WTC11 (cell line): ENCODE results near the gene FOXRED1. TPM values are rescaled to one million over a fixed set of nuclear protein-coding genes. Genes with fewer than 3 reads are reported as not detected.
A peak's percentile ranks its signal among the peaks of the same experiment; 100 is the strongest.

Experiments used
- ATF1 ChIP-seq: sonication (generic); formaldehyde crosslinking; IDR thresholded peaks from 2 replicates; pipeline ENCODE4 v1.8.1; 2023; ENCODE audit warnings: mild to moderate bottlenecking, moderate library complexity, missing genetic modification reagents
- CBFB ChIP-seq: sonication (generic); formaldehyde crosslinking; IDR thresholded peaks from 2 replicates; pipeline ENCODE4 v1.8.1; 2022; ENCODE audit warnings: mild to moderate bottlenecking, low read depth, missing genetic modification reagents
- CREB1 ChIP-seq: sonication (generic); formaldehyde crosslinking; IDR thresholded peaks from 2 replicates; pipeline ENCODE4 v1.8.0; 2023; ENCODE audit warnings: mild to moderate bottlenecking, missing genetic modification reagents
- EMX1 ChIP-seq: fragments of 250-450 bp; sonication (Bioruptor Pico); IDR thresholded peaks from 2 replicates; pipeline ENCODE4 v1.8.0; 2021; ENCODE audit warnings: mild to moderate bottlenecking
- FOXK1 ChIP-seq: sonication (generic); formaldehyde crosslinking; IDR thresholded peaks from 2 replicates; pipeline ENCODE4 v1.8.0; 2022; ENCODE audit warnings: mild to moderate bottlenecking, moderate library complexity, missing genetic modification reagents
- HMGA2 ChIP-seq: fragments of 250-450 bp; sonication (Bioruptor Pico); IDR thresholded peaks from 2 replicates; pipeline ENCODE4 v1.4.0; 2021; ENCODE audit warnings: mild to moderate bottlenecking, moderate library complexity
- IRF2 ChIP-seq: sonication (generic); formaldehyde crosslinking; IDR thresholded peaks from 2 replicates; pipeline ENCODE4 v1.8.0; 2022; ENCODE audit warnings: low read depth, missing genetic modification reagents, borderline replicate concordance
- MYBL2 ChIP-seq: sonication (generic); formaldehyde crosslinking; IDR thresholded peaks from 2 replicates; pipeline ENCODE4 v1.8.1; 2023; ENCODE audit warnings: mild to moderate bottlenecking, moderate library complexity, missing genetic modification reagents
- NFE2L1 ChIP-seq: sonication (generic); formaldehyde crosslinking; IDR thresholded peaks from 2 replicates; pipeline ENCODE4 v1.8.1; 2023; ENCODE audit warnings: missing genetic modification reagents
- PRRX2 ChIP-seq: fragments of 250-450 bp; sonication (Bioruptor Pico); IDR thresholded peaks from 2 replicates; pipeline ENCODE4 v1.8.0; 2021; ENCODE audit warnings: mild to moderate bottlenecking
- SMAD3 ChIP-seq: sonication (generic); formaldehyde crosslinking; IDR thresholded peaks from 2 replicates; pipeline ENCODE4 v1.8.0; 2022; ENCODE audit warnings: missing genetic modification reagents, mild to moderate bottlenecking, borderline replicate concordance
- SP1 ChIP-seq: sonication (generic); formaldehyde crosslinking; conservative IDR thresholded peaks from 2 replicates; pipeline ENCODE4 v1.8.1; 2022; ENCODE audit warnings: missing genetic modification reagents
- ZNF219 ChIP-seq: sonication (generic); formaldehyde crosslinking; IDR thresholded peaks from 2 replicates; pipeline ENCODE4 v1.8.0; 2023; ENCODE audit warnings: missing genetic modification reagents, mild to moderate bottlenecking, borderline replicate concordance
- ZNF232 ChIP-seq: sonication (generic); formaldehyde crosslinking; IDR thresholded peaks from 2 replicates; pipeline ENCODE4 v1.8.0; 2022; ENCODE audit warnings: mild to moderate bottlenecking, missing genetic modification reagents
- ZNF396 ChIP-seq: fragments of 250-450 bp; sonication (Bioruptor Pico); IDR thresholded peaks from 2 replicates; pipeline ENCODE4 v1.8.0; 2021; ENCODE audit warnings: mild to moderate bottlenecking, moderate library complexity, borderline replicate concordance
- total RNA-seq: library from RNA; stranded (reverse); gene quantifications from 3 replicates; pipeline ENCODE4 v1.2.3, GENCODE V29; 2021
- TF ChIP-seq, protein P1 (sequence below): sonication (generic); formaldehyde crosslinking; IDR thresholded peaks from 2 replicates; pipeline ENCODE4 v1.8.1; 2023; ENCODE audit warnings: mild to moderate bottlenecking, missing genetic modification reagents, moderate library complexity
- TF ChIP-seq, protein P2 (sequence below): sonication (generic); formaldehyde crosslinking; IDR thresholded peaks from 2 replicates; pipeline ENCODE4 v1.8.0; 2022; ENCODE audit warnings: mild to moderate bottlenecking, missing genetic modification reagents
- TF ChIP-seq, protein P3 (sequence below): sonication (generic); formaldehyde crosslinking; IDR thresholded peaks from 2 replicates; pipeline ENCODE4 v1.8.1; 2023; ENCODE audit warnings: mild to moderate bottlenecking, missing genetic modification reagents
- TF ChIP-seq, protein P4 (sequence below): sonication (generic); formaldehyde crosslinking; IDR thresholded peaks from 2 replicates; pipeline ENCODE4 v1.8.1; 2023; ENCODE audit warnings: mild to moderate bottlenecking, missing genetic modification reagents, moderate library complexity
- TF ChIP-seq, protein P5 (sequence below): sonication (generic); formaldehyde crosslinking; IDR thresholded peaks from 2 replicates; pipeline ENCODE4 v1.8.1; 2022; ENCODE audit warnings: mild to moderate bottlenecking, moderate library complexity, missing genetic modification reagents
- TF ChIP-seq, protein P6 (sequence below): sonication (generic); formaldehyde crosslinking; IDR thresholded peaks from 2 replicates; pipeline ENCODE4 v1.8.1; 2022; ENCODE audit warnings: mild to moderate bottlenecking, missing genetic modification reagents, moderate library complexity, borderline replicate concordance
- TF ChIP-seq, protein P7 (sequence below): fragments of 250-450 bp; sonication (Bioruptor Pico); IDR thresholded peaks from 2 replicates; pipeline ENCODE4 v1.9.0; 2021; ENCODE audit warnings: mild to moderate bottlenecking, borderline replicate concordance
- TF ChIP-seq, protein P8 (sequence below): fragments of 200-600 bp; IDR thresholded peaks from 2 replicates; pipeline ENCODE4 v1.8.0; 2022; ENCODE audit warnings: antibody characterized with exemption

The FOXRED1 gene
- total RNA-seq, 1 experiment from 2014 or later, result 61.9 TPM

DNA sequence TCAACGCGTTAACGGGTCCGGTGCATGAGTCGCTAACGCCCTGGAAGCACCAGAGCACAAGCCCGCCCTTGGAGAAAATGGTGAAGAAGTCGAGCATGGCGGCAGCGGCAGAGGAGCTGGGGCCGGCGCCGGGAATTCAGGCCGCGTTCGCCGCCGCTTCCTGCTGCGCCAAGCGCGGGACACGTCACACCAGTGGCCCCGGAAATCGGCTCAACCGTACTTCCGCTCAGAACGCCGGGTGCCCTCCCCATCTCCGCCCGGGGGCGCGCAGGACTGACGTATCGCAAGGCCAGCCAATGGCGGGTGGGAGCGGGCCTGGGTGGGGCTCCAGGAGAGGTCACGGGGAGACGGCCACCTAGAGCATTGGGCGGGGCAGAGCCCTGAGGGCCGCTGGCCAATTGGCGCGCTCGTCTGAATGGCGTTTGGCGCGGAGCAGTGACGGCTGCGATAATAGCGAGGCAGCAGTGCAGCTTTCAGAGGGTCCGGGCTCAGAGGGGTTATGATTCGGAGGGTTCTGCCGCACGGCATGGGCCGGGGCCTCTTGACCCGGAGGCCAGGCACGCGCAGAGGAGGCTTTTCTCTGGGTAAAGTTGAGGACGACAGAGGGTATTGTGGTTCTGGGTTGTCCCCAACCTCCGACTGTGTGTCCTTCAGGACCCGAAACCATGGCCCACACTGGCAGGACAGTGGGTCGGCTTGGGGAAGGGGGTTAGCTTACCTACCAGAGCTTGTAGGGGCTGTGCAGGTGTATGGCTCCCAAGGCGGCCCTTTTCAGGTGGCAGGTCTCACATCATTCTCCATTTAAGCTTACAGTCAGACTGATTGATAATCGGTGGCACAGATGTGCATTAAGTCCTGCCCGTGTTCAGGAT, at the start of gene FOXRED1, which contains the start of gene SRPRA (continued):
- TF ChIP-seq, protein P1, sequence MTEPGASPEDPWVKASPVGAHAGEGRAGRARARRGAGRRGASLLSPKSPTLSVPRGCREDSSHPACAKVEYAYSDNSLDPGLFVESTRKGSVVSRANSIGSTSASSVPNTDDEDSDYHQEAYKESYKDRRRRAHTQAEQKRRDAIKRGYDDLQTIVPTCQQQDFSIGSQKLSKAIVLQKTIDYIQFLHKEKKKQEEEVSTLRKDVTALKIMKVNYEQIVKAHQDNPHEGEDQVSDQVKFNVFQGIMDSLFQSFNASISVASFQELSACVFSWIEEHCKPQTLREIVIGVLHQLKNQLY, result no peak
- TF ChIP-seq, protein P2, sequence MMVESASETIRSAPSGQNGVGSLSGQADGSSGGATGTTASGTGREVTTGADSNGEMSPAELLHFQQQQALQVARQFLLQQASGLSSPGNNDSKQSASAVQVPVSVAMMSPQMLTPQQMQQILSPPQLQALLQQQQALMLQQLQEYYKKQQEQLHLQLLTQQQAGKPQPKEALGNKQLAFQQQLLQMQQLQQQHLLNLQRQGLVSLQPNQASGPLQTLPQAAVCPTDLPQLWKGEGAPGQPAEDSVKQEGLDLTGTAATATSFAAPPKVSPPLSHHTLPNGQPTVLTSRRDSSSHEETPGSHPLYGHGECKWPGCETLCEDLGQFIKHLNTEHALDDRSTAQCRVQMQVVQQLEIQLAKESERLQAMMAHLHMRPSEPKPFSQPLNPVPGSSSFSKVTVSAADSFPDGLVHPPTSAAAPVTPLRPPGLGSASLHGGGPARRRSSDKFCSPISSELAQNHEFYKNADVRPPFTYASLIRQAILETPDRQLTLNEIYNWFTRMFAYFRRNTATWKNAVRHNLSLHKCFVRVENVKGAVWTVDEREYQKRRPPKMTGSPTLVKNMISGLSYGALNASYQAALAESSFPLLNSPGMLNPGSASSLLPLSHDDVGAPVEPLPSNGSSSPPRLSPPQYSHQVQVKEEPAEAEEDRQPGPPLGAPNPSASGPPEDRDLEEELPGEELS, result peak; percentile 25; the same call in 1 of the 2 replicates
- TF ChIP-seq, protein P3, sequence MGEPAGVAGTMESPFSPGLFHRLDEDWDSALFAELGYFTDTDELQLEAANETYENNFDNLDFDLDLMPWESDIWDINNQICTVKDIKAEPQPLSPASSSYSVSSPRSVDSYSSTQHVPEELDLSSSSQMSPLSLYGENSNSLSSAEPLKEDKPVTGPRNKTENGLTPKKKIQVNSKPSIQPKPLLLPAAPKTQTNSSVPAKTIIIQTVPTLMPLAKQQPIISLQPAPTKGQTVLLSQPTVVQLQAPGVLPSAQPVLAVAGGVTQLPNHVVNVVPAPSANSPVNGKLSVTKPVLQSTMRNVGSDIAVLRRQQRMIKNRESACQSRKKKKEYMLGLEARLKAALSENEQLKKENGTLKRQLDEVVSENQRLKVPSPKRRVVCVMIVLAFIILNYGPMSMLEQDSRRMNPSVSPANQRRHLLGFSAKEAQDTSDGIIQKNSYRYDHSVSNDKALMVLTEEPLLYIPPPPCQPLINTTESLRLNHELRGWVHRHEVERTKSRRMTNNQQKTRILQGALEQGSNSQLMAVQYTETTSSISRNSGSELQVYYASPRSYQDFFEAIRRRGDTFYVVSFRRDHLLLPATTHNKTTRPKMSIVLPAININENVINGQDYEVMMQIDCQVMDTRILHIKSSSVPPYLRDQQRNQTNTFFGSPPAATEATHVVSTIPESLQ (CRISPR knock-in tag), result no peak
- TF ChIP-seq MYBL2 (peak; percentile 80; the same call in 1 of the 2 replicates), SP1 (peak; percentile 99), ZNF232 (CRISPR knock-in tag) (no peak), ZNF219 (CRISPR knock-in tag) (no peak), SMAD3 (CRISPR knock-in tag) (no peak), IRF2 (no peak), ATF1 (CRISPR knock-in tag) (peak; percentile 96; the same call in 1 of the 2 replicates), CREB1 (CRISPR knock-in tag) (peak; percentile 76), ZNF396 (CRISPR knock-in tag) (no peak), PRRX2 (no peak), NFE2L1 (no peak), FOXK1 (CRISPR knock-in tag) (peak; percentile 78; the same call in 1 of the 2 replicates), HMGA2 (CRISPR knock-in tag) (no peak), CBFB (CRISPR knock-in tag) (peak; percentile 79; the same call in 1 of the 2 replicates), EMX1 (no peak)
- TF ChIP-seq, protein P4, sequence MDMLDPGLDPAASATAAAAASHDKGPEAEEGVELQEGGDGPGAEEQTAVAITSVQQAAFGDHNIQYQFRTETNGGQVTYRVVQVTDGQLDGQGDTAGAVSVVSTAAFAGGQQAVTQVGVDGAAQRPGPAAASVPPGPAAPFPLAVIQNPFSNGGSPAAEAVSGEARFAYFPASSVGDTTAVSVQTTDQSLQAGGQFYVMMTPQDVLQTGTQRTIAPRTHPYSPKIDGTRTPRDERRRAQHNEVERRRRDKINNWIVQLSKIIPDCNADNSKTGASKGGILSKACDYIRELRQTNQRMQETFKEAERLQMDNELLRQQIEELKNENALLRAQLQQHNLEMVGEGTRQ (CRISPR knock-in tag), result peak; percentile 95
- TF ChIP-seq, protein P5, sequence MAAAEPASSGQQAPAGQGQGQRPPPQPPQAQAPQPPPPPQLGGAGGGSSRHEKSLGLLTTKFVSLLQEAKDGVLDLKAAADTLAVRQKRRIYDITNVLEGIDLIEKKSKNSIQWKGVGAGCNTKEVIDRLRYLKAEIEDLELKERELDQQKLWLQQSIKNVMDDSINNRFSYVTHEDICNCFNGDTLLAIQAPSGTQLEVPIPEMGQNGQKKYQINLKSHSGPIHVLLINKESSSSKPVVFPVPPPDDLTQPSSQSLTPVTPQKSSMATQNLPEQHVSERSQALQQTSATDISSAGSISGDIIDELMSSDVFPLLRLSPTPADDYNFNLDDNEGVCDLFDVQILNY (CRISPR knock-in tag), result no peak; the same call in 1 of the 2 replicates
- TF ChIP-seq, protein P6, sequence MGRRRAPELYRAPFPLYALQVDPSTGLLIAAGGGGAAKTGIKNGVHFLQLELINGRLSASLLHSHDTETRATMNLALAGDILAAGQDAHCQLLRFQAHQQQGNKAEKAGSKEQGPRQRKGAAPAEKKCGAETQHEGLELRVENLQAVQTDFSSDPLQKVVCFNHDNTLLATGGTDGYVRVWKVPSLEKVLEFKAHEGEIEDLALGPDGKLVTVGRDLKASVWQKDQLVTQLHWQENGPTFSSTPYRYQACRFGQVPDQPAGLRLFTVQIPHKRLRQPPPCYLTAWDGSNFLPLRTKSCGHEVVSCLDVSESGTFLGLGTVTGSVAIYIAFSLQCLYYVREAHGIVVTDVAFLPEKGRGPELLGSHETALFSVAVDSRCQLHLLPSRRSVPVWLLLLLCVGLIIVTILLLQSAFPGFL, result no peak
- TF ChIP-seq, protein P7, sequence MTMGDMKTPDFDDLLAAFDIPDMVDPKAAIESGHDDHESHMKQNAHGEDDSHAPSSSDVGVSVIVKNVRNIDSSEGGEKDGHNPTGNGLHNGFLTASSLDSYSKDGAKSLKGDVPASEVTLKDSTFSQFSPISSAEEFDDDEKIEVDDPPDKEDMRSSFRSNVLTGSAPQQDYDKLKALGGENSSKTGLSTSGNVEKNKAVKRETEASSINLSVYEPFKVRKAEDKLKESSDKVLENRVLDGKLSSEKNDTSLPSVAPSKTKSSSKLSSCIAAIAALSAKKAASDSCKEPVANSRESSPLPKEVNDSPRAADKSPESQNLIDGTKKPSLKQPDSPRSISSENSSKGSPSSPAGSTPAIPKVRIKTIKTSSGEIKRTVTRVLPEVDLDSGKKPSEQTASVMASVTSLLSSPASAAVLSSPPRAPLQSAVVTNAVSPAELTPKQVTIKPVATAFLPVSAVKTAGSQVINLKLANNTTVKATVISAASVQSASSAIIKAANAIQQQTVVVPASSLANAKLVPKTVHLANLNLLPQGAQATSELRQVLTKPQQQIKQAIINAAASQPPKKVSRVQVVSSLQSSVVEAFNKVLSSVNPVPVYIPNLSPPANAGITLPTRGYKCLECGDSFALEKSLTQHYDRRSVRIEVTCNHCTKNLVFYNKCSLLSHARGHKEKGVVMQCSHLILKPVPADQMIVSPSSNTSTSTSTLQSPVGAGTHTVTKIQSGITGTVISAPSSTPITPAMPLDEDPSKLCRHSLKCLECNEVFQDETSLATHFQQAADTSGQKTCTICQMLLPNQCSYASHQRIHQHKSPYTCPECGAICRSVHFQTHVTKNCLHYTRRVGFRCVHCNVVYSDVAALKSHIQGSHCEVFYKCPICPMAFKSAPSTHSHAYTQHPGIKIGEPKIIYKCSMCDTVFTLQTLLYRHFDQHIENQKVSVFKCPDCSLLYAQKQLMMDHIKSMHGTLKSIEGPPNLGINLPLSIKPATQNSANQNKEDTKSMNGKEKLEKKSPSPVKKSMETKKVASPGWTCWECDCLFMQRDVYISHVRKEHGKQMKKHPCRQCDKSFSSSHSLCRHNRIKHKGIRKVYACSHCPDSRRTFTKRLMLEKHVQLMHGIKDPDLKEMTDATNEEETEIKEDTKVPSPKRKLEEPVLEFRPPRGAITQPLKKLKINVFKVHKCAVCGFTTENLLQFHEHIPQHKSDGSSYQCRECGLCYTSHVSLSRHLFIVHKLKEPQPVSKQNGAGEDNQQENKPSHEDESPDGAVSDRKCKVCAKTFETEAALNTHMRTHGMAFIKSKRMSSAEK, result no peak
- TF ChIP-seq, protein P8, sequence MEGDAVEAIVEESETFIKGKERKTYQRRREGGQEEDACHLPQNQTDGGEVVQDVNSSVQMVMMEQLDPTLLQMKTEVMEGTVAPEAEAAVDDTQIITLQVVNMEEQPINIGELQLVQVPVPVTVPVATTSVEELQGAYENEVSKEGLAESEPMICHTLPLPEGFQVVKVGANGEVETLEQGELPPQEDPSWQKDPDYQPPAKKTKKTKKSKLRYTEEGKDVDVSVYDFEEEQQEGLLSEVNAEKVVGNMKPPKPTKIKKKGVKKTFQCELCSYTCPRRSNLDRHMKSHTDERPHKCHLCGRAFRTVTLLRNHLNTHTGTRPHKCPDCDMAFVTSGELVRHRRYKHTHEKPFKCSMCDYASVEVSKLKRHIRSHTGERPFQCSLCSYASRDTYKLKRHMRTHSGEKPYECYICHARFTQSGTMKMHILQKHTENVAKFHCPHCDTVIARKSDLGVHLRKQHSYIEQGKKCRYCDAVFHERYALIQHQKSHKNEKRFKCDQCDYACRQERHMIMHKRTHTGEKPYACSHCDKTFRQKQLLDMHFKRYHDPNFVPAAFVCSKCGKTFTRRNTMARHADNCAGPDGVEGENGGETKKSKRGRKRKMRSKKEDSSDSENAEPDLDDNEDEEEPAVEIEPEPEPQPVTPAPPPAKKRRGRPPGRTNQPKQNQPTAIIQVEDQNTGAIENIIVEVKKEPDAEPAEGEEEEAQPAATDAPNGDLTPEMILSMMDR, result no peak
